ENCODE data around the gene KHNYN. TPM values are rescaled to one million over a fixed set of nuclear protein-coding genes. Genes with fewer than 3 reads are reported as not detected.

The KHNYN gene
- total RNA-seq, 4 donors from 2014 or later: 66.0 to 147 (median 90.6) TPM

GRCh38 chr14:24406416-24406815 is 23.3 kb upstream of the KHNYN start:
- TF ChIP-seq CTCF (IDR thresholded peaks at IDR 0.05): no peak
- no peak for TF ChIP-seq POLR2A (IDR thresholded peaks at IDR 0.05)
- WGBS, 2 donors: 88 to 93% methylated on average over 6 of the region's 6 CpGs
- no peak overlapping the region for H3K4me3 ChIP-seq (ENCODE audit: low read depth, poor library complexity, severe bottlenecking)
- intact Hi-C loops (cut with DNase I; ENCODE audit: low total_unique reads): no loop called here
- peak in 1 of 2 donors; percentile 65 for DNase-seq (ENCODE audit: low spot score in 2 of 2)

GRCh38 chr14:24407608-24408325 is 22.0 kb upstream of the KHNYN start:
- DNase-seq (ENCODE audit: low spot score in 2 of 2): peak in 1 of 2 donors; percentile 79
- TF ChIP-seq POLR2A (IDR thresholded peaks at IDR 0.05): no peak
- TF ChIP-seq CTCF (IDR thresholded peaks at IDR 0.05): no peak
- H3K4me3 ChIP-seq (ENCODE audit: low read depth, poor library complexity, severe bottlenecking): no peak overlapping the region
- intact Hi-C loops (cut with DNase I; ENCODE audit: low total_unique reads): no loop called here
- 91 to 97% methylated on average over 12 to 18 of the region's 18 CpGs for WGBS, 2 donors

GRCh38 chr14:24408764-24409163 is 21.0 kb upstream of the KHNYN start:
- intact Hi-C loops (cut with DNase I; ENCODE audit: low total_unique reads): no loop called here
- no peak overlapping the region for H3K4me3 ChIP-seq (ENCODE audit: low read depth, poor library complexity, severe bottlenecking)
- DNase-seq (ENCODE audit: low spot score in 2 of 2): peak in 1 of 2 donors; percentile 64
- TF ChIP-seq POLR2A (IDR thresholded peaks at IDR 0.05) (no peak), CTCF (IDR thresholded peaks at IDR 0.05) (no peak)
- WGBS, 2 donors: 71 to 73% methylated on average over 2 of the region's 3 CpGs

GRCh38 chr14:24409192-24409591 is 20.6 kb upstream of the KHNYN start:
- DNase-seq (ENCODE audit: low spot score in 2 of 2): peak in 1 of 2 donors; percentile 69
- WGBS, 2 donors: 82 to 89% methylated on average over 6 of the region's 6 CpGs
- H3K4me3 ChIP-seq (ENCODE audit: low read depth, poor library complexity, severe bottlenecking): no peak overlapping the region
- intact Hi-C loops (cut with DNase I; ENCODE audit: low total_unique reads): no loop called here
- TF ChIP-seq CTCF (IDR thresholded peaks at IDR 0.05) (no peak), POLR2A (IDR thresholded peaks at IDR 0.05) (no peak)

- intact Hi-C loops (cut with DNase I; ENCODE audit: low total_unique reads): no loop called here
- 95% methylated on average over 10 of the region's 10 CpGs for WGBS, 2 donors
- DNase-seq (ENCODE audit: low spot score in 2 of 2): peak in 1 of 2 donors; percentile 82
- no peak for TF ChIP-seq CTCF (IDR thresholded peaks at IDR 0.05)
- H3K4me3 ChIP-seq (ENCODE audit: low read depth, poor library complexity, severe bottlenecking): no peak overlapping the region
Observed at GRCh38 chr14:24409956-24410355, 19.8 kb upstream of the KHNYN start.

Data from lower leg skin (tissue), 4 donors.